HepG2 (cell line): ENCODE data around the gene KRTAP10-6.

Source experiments
- BRD4 ChIP-seq: sonication (generic); formaldehyde crosslinking; IDR thresholded peaks from 2 replicates; pipeline ENCODE4 v1.4.0; 2020; ENCODE audit warnings: missing genetic modification reagents
- FOSL1 ChIP-seq: sonication (generic); formaldehyde crosslinking; IDR thresholded peaks from 2 replicates; pipeline ENCODE4 v1.9.0; 2021; ENCODE audit warnings: missing genetic modification reagents, borderline replicate concordance
- JUNB ChIP-seq: sonication (generic); formaldehyde crosslinking; IDR thresholded peaks from 2 replicates; pipeline ENCODE4 v1.8.0; 2022; ENCODE audit warnings: missing genetic modification reagents, mild to moderate bottlenecking, borderline replicate concordance
- MYC ChIP-seq: sonication (generic); formaldehyde crosslinking; IDR thresholded peaks from 2 replicates; pipeline ENCODE4 v1.9.0; 2021; ENCODE audit warnings: missing genetic modification reagents, borderline replicate concordance
- NRL ChIP-seq: sonication (generic); formaldehyde crosslinking; IDR thresholded peaks from 2 replicates; pipeline ENCODE4 v1.5.0; 2020; ENCODE audit warnings: missing genetic modification reagents, mild to moderate bottlenecking, moderate library complexity, borderline replicate concordance
- SRSF9 ChIP-seq: fragments of 200-400 bp; formaldehyde crosslinking; IDR thresholded peaks from 2 replicates; pipeline ENCODE4 v1.6.1; 2018; ENCODE audit warnings: borderline replicate concordance, mild to moderate bottlenecking, low read depth, low read length; ENCODE audit not compliant: insufficient read depth, poor library complexity, severe bottlenecking
- TOPORS ChIP-seq: sonication (generic); formaldehyde crosslinking; IDR thresholded peaks from 2 replicates; pipeline ENCODE4 v1.8.0; 2023; ENCODE audit warnings: mild to moderate bottlenecking, missing genetic modification reagents
- U2AF2 ChIP-seq: fragments of 200-400 bp; formaldehyde crosslinking; IDR thresholded peaks from 2 replicates; pipeline ENCODE4 v1.6.1; 2017; ENCODE audit warnings: low read depth, mild to moderate bottlenecking, low read length
- TF ChIP-seq, protein P1 (sequence below): sonication (generic); formaldehyde crosslinking; IDR thresholded peaks from 2 replicates; pipeline ENCODE4 v1.5.0; 2020; ENCODE audit warnings: mild to moderate bottlenecking, missing genetic modification reagents, moderate library complexity
- TF ChIP-seq, protein P2 (sequence below): sonication (generic); formaldehyde crosslinking; IDR thresholded peaks from 2 replicates; pipeline ENCODE4 v1.5.0; 2020; ENCODE audit warnings: missing genetic modification reagents
- TF ChIP-seq, protein P3 (sequence below): sonication (generic); formaldehyde crosslinking; conservative IDR thresholded peaks from 2 replicates; pipeline ENCODE4 v1.4.0; 2020; ENCODE audit warnings: missing genetic modification reagents

DNA sequence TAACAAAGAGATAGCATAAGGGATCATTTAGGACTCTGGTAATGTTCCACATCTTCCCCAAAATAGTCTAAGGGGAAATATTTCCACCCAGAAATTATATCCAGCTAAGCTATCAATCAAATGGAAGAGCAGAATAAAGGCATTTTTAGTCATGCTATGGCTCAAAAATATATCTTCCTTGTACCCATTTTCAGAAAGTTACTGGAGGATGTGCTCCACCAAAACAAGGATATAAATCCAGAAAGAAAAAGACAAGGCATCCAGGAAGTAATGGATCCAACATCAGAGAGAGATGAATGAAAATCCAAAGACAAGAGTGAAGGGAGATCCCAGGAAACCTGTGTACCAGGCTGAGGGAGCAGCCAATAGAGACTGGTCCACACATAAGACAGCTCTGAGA is 16.9 kb upstream of the KRTAP10-6 start:
- TF ChIP-seq, protein P1, sequence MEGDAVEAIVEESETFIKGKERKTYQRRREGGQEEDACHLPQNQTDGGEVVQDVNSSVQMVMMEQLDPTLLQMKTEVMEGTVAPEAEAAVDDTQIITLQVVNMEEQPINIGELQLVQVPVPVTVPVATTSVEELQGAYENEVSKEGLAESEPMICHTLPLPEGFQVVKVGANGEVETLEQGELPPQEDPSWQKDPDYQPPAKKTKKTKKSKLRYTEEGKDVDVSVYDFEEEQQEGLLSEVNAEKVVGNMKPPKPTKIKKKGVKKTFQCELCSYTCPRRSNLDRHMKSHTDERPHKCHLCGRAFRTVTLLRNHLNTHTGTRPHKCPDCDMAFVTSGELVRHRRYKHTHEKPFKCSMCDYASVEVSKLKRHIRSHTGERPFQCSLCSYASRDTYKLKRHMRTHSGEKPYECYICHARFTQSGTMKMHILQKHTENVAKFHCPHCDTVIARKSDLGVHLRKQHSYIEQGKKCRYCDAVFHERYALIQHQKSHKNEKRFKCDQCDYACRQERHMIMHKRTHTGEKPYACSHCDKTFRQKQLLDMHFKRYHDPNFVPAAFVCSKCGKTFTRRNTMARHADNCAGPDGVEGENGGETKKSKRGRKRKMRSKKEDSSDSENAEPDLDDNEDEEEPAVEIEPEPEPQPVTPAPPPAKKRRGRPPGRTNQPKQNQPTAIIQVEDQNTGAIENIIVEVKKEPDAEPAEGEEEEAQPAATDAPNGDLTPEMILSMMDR (CRISPR knock-in tag), result no peak
- TF ChIP-seq U2AF2 (no peak), JUNB (CRISPR knock-in tag) (no peak), NRL (no peak), BRD4 (no peak), SRSF9 (no peak), MYC (CRISPR knock-in tag) (no peak), TOPORS (CRISPR knock-in tag) (no peak), FOSL1 (CRISPR knock-in tag) (no peak)
- TF ChIP-seq, protein P2, sequence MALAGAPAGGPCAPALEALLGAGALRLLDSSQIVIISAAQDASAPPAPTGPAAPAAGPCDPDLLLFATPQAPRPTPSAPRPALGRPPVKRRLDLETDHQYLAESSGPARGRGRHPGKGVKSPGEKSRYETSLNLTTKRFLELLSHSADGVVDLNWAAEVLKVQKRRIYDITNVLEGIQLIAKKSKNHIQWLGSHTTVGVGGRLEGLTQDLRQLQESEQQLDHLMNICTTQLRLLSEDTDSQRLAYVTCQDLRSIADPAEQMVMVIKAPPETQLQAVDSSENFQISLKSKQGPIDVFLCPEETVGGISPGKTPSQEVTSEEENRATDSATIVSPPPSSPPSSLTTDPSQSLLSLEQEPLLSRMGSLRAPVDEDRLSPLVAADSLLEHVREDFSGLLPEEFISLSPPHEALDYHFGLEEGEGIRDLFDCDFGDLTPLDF (CRISPR knock-in tag), result no peak
- TF ChIP-seq, protein P3, sequence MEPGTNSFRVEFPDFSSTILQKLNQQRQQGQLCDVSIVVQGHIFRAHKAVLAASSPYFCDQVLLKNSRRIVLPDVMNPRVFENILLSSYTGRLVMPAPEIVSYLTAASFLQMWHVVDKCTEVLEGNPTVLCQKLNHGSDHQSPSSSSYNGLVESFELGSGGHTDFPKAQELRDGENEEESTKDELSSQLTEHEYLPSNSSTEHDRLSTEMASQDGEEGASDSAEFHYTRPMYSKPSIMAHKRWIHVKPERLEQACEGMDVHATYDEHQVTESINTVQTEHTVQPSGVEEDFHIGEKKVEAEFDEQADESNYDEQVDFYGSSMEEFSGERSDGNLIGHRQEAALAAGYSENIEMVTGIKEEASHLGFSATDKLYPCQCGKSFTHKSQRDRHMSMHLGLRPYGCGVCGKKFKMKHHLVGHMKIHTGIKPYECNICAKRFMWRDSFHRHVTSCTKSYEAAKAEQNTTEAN (CRISPR knock-in tag), result no peak
